K562 (cell line): ENCODE measurements around the gene PTK7. TPM values are rescaled to one million over a fixed set of nuclear protein-coding genes. Genes with fewer than 3 reads are reported as not detected.

Source experiments
- ASH1L ChIP-seq: fragments of 450-650 bp; IDR thresholded peaks from 2 replicates; pipeline ENCODE4 v1.6.1; 2018; ENCODE audit warnings: borderline replicate concordance, mild to moderate bottlenecking, low read depth; ENCODE audit not compliant: partially characterized antibody
- BMI1 ChIP-seq: fragments of 150-350 bp; IDR thresholded peaks from 2 replicates; pipeline ENCODE4 v1.6.1; 2014; ENCODE audit warnings: low read length
- CREM ChIP-seq: IDR thresholded peaks from 2 replicates; pipeline ENCODE4 v1.6.1; 2014; ENCODE audit warnings: antibody characterized with exemption, low read depth
- ELF1 ChIP-seq: fragments of 200-800 bp; sonication (Bioruptor generic); IDR thresholded peaks from 2 replicates; pipeline ENCODE4 v1.6.1; 2016; ENCODE audit warnings: missing genetic modification characterization, missing compliant biosample characterization
- JUND ChIP-seq, 2 experiments: IDR thresholded peaks; 2 replicates in 1 of 2; 3 replicates in 1 of 2; pipeline ENCODE4 v1.6.1; 2011; ENCODE audit warnings: borderline replicate concordance in 2 of 2, low read depth in 2 of 2, low read length in 2 of 2, improper control_type of control experiment in 1 of 2, missing biosample characterization in 1 of 2, missing genetic modification characterization in 1 of 2, missing genetic modification reagents in 1 of 2
- KDM2B ChIP-seq: fragments of 250-450 bp; sonication (Bioruptor Pico); IDR thresholded peaks from 2 replicates; pipeline ENCODE4 v1.8.0; 2021; ENCODE audit warnings: mild to moderate bottlenecking, moderate library complexity
- MAFK ChIP-seq: IDR thresholded peaks from 2 replicates; pipeline ENCODE4 v1.6.1; 2011; ENCODE audit warnings: low read length, improper control_type of control experiment
- PHB ChIP-seq: fragments of 250-450 bp; sonication (Bioruptor Pico); IDR thresholded peaks from 2 replicates; pipeline ENCODE4 v1.5.0; 2021
- PREB ChIP-seq: sonication (generic); formaldehyde crosslinking; IDR thresholded peaks from 2 replicates; pipeline ENCODE4 v1.8.1; 2023; ENCODE audit warnings: mild to moderate bottlenecking, missing genetic modification reagents
- SAP30 ChIP-seq: fragments of 200-600 bp; sonication (generic); IDR thresholded peaks from 2 replicates; pipeline ENCODE4 v1.6.1; 2012; ENCODE audit warnings: borderline replicate concordance, low read depth, mild to moderate bottlenecking, moderate library complexity, low read length, control low read depth, inconsistent platforms; ENCODE audit not compliant: insufficient read depth, poor library complexity, severe bottlenecking
- SP1 ChIP-seq: sonication (generic); formaldehyde crosslinking; IDR thresholded peaks from 2 replicates; pipeline ENCODE4 v1.8.1; 2022; ENCODE audit warnings: mild to moderate bottlenecking, missing genetic modification reagents
- TEAD1 ChIP-seq, 2 experiments: fragments of 450-650 bp in 1 of 2; sonication (generic) in 1 of 2; formaldehyde crosslinking; IDR thresholded peaks; 2 replicates each; pipeline versions ENCODE4 v1.4.0 to v1.8.0; 2020 to 2022; ENCODE audit warnings: mild to moderate bottlenecking in 2 of 2, missing genetic modification reagents in 1 of 2
- THAP7 ChIP-seq: fragments of 250-450 bp; sonication (Bioruptor Pico); IDR thresholded peaks from 2 replicates; pipeline ENCODE4 v1.5.0; 2021
- ZBTB49 ChIP-seq: sonication (generic); formaldehyde crosslinking; IDR thresholded peaks from 2 replicates; pipeline ENCODE4 v1.8.0; 2022; ENCODE audit warnings: missing genetic modification reagents, mild to moderate bottlenecking, borderline replicate concordance
- ZNF23 ChIP-seq: fragments of 250-450 bp; sonication (Bioruptor Pico); IDR thresholded peaks from 2 replicates; pipeline ENCODE4 v1.4.0; 2020; ENCODE audit warnings: mild to moderate bottlenecking
- ZNF277 ChIP-seq: fragments of 250-450 bp; sonication (Bioruptor Pico); IDR thresholded peaks from 2 replicates; pipeline ENCODE4 v1.8.0; 2022; ENCODE audit warnings: inconsistent platforms, mild to moderate bottlenecking, moderate library complexity, borderline replicate concordance
- ZNF707 ChIP-seq: fragments of 250-450 bp; sonication (Bioruptor Pico); conservative IDR thresholded peaks from 2 replicates; pipeline ENCODE4 v1.8.0; 2022; ENCODE audit warnings: inconsistent platforms, mild to moderate bottlenecking, moderate library complexity
- ZNF740 ChIP-seq, 3 experiments: fragments of 200-800 bp in 1 of 3; sonication (Bioruptor generic) in 1 of 3; sonication (generic) in 1 of 3; formaldehyde crosslinking in 1 of 3; IDR thresholded peaks; 2 replicates each; pipeline versions ENCODE4 v1.6.1 to v1.8.0; 2016 to 2022; ENCODE audit warnings: mild to moderate bottlenecking in 2 of 3, missing compliant biosample characterization in 2 of 3, missing genetic modification characterization in 2 of 3, missing genetic modification reagents in 1 of 3
- polyA plus RNA-seq, 8 experiments: library from polyadenylated mRNA; depleted of rRNA in 4 of 8; stranded (reverse) in 5 of 8; unstranded in 3 of 8; fragments of >200 nt; fragmentation: Nextera tagmentation in 2 of 8; fragmentation: Illumina TruSeq in 1 of 8; extraction: Ambion mirVana in 2 of 8; extraction: Trizol in 1 of 8; gene quantifications; 2 replicates each; pipeline versions ENCODE4 v1.2.1 to v1.2.3, GENCODE V29; 2011 to 2014; ENCODE audit warnings: inconsistent platforms in 1 of 8, missing spikeins in 1 of 8
- total RNA-seq, 7 experiments: library from RNA; depleted of rRNA in 6 of 7; stranded (reverse); fragments of >200 nt in 6 of 7; fragmentation: Illumina TruSeq in 2 of 7; extraction: Trizol in 2 of 7; gene quantifications; 2 replicates each; pipeline versions ENCODE4 v1.2.1 to v1.2.3, GENCODE V29; 2011 to 2021; ENCODE audit warnings: low replicate concordance in 1 of 7

Gene PTK7
- total and polyA plus RNA-seq, 9 of the 15 experiments (the other 6 are each of a cell fraction or from before 2014, with no cell fraction given): 0.20 to 6.8 (median 4.2) TPM

GRCh38 chr6:43174263-43175112, 98.4 kb downstream of the PTK7 start (continued):
- TF ChIP-seq SAP30 (peak; percentile 36), TEAD1 (CRISPR knock-in tag; IDR thresholded peaks at IDR 0.05) (peak; percentile 70 to 93; a peak in 3 of 4 replicates), CREM (peak; percentile 70), SP1 (peak; percentile 70; the same call in 1 of the 2 replicates), ELF1 (tag) (peak; percentile 84), PREB (peak; percentile 66; the same call in 1 of the 2 replicates), THAP7 (CRISPR knock-in tag) (no peak), ZNF740 (CRISPR knock-in tag; IDR thresholded peaks at IDR 0.05) (no peak; the same call in 1 of the 2 replicates), ZNF740 (tag; IDR thresholded peaks at IDR 0.05) (peak in 1 of 2 experiments; percentile 50; a peak in 1 of 4 replicates), MAFK (0 out of 2 replicates have a peak, but pooled peaks have one; percentile 8), KDM2B (CRISPR knock-in tag) (0 out of 2 replicates have a peak, but pooled peaks have one; percentile 61), ZNF277 (CRISPR knock-in tag) (peak; percentile 38; the same call in 1 of the 2 replicates), ZBTB49 (CRISPR knock-in tag) (no peak), ASH1L (peak; percentile 86), PHB (CRISPR knock-in tag) (peak; percentile 79; the same call in 1 of the 2 replicates), ZNF707 (CRISPR knock-in tag) (0 out of 2 replicates have a peak, but pooled peaks have one; percentile 7), ZNF23 (no peak), JUND (IDR thresholded peaks at IDR 0.05; ENCODE audit: borderline replicate concordance, low read depth, low read length) (peak; percentile 84), JUND (tag; IDR thresholded peaks at IDR 0.05; ENCODE audit: borderline replicate concordance, low read depth, low read length) (peak; percentile 71; the same call in 1 of the 3 replicates), BMI1 (peak; percentile 90)
